Kidney epithelial cell (primary cell): ENCODE data around the gene RTN4R. TPM values are rescaled to one million over a fixed set of nuclear protein-coding genes. Genes with fewer than 3 reads are reported as not detected.

Experiments used
- DNase-seq: peaks from one replicate; pipeline ENCODE4 v3.0.0-alpha.2; 2010; ENCODE audit warnings: low read depth
- H3K27me3 ChIP-seq: 2 replicates; pipeline ENCODE4 v1.6.0; 2011; ENCODE audit warnings: low read length; ENCODE audit not compliant: control insufficient read depth, insufficient read depth
- H3K36me3 ChIP-seq: 2 replicates; pipeline ENCODE4 v1.5.1; 2011; ENCODE audit warnings: low read length; ENCODE audit not compliant: control insufficient read depth, insufficient read depth
- H3K4me3 ChIP-seq: 2 replicates; pipeline ENCODE4 v1.5.1; 2011; ENCODE audit warnings: low read depth, mild to moderate bottlenecking, control low read depth, low read length
- CTCF ChIP-seq: IDR thresholded peaks from 2 replicates; pipeline ENCODE4 v1.5.1; 2011; ENCODE audit warnings: mild to moderate bottlenecking, moderate library complexity, low read length, control low read depth, inconsistent platforms; ENCODE audit not compliant: insufficient read depth, poor library complexity, severe bottlenecking
- total RNA-seq: library from RNA; depleted of rRNA; stranded (reverse); fragments of >200 nt; gene quantifications from 2 replicates; pipeline ENCODE4 v1.2.3, GENCODE V29; 2015

RTN4R gene
- total RNA-seq, 1 donor from 2014 or later: 18.2 TPM

GRCh38 chr22:20247010-20247505, 21.1 kb downstream of the RTN4R start:
- no peak for TF ChIP-seq CTCF
- no peaks in the 10 kb centered on the region for H3K36me3 ChIP-seq
- no peaks in the 10 kb centered on the region for H3K27me3 ChIP-seq
- DNase-seq: peak; percentile 56
- H3K4me3 ChIP-seq: no peak overlapping the region

GRCh38 chr22:20246368-20247009, 21.6 kb downstream of the RTN4R start:
- no peak for DNase-seq
- H3K27me3 ChIP-seq: no peaks in the 10 kb centered on the region
- TF ChIP-seq CTCF: no peak
- no peaks in the 10 kb centered on the region for H3K36me3 ChIP-seq
- H3K4me3 ChIP-seq: no peak overlapping the region

- Histone ChIP-seq H3K27me3 (no peaks in the 10 kb centered on the region), H3K4me3 (no peak overlapping the region), H3K36me3 (no peaks in the 10 kb centered on the region)
- DNase-seq: no peak
- TF ChIP-seq CTCF: no peak
These were observed 22.3 kb downstream of the RTN4R start for GRCh38 chr22:20245577-20246367.

- no peak overlapping the region for H3K4me3 ChIP-seq
- H3K36me3 ChIP-seq: no peaks in the 10 kb centered on the region
- no peak for TF ChIP-seq CTCF
- no peaks in the 10 kb centered on the region for H3K27me3 ChIP-seq
- no peak for DNase-seq
These were observed 23.2 kb downstream of the RTN4R start for GRCh38 chr22:20244691-20245576.

- DNase-seq: no peak
- no peaks in the 10 kb centered on the region for H3K36me3 ChIP-seq
- H3K27me3 ChIP-seq: no peaks in the 10 kb centered on the region
- TF ChIP-seq CTCF: no peak
- no peak overlapping the region for H3K4me3 ChIP-seq
These were observed 23.9 kb downstream of the RTN4R start for GRCh38 chr22:20244250-20244648.
